Right hindlimb (tissue), 1 donor: ENCODE measurements around the gene METTL15.
"Not testable (repeated sequence)": the region's sequence is repeated elsewhere in the genome, so short reads cannot be mapped to it uniquely, and the experiment has no call there.

ENCODE experiments used
- DNase-seq: peaks from one replicate; pipeline ENCODE4 v3.0.0-alpha.2; 2018

METTL15 gene

DNA sequence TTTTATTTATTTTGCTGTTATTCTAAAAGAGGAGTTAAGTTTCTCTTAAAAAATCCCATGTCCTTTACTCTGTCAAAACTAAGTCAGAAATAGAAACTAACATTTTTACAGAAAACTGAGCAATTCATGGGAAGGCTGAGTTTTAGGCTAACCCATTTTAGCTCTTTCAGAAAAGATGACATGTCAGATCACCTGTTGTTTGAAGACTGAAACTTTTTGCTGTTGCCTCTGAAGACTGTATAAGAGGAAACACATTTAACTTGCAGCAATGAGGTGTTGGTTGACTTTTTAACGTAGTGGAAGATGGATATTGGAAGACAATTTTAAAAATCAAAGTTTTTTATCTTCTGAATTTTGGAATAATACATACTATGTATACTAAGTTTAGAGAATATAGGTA is 115.4 kb downstream of the METTL15 start:
- DNase-seq: no peak

DNA sequence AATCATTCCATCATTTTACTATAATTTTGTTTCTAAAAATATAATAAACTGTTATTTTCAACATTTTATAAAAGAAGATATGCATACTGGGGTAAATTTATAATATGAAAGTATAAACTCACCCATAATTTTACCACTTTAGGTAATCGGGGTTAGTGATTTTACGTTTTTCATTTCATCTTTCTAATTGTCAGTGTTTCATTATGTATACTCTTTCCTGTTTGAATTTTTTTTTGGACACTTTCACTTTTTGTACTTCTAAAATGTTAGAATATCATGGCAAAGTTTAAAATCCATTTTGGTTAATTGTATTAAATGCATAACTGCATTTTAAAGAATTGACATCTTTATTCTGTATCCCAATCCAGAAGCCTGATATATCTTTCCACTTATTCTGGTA is 115.8 kb downstream of the METTL15 start:
- DNase-seq: no peak

DNA sequence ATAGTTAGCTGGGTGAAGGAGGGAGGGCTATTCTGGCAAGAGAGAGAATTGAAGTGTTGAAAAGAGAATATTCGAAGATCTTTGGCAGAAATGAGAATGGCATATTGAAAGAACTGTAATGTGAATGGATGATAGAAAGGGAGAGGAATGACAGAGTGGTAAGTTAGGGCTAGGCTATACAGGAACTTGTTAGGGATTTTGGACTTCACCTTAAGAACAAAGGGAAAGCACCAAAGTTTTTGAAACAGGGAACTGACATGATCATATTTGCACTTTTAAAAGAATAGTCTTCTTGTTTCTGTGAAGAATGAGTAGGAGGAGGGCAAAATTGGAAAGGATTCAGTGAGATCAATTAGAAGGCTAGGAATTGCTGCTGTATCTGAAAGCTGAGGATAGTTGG is 119.3 kb downstream of the METTL15 start:
- no peak for DNase-seq

DNA sequence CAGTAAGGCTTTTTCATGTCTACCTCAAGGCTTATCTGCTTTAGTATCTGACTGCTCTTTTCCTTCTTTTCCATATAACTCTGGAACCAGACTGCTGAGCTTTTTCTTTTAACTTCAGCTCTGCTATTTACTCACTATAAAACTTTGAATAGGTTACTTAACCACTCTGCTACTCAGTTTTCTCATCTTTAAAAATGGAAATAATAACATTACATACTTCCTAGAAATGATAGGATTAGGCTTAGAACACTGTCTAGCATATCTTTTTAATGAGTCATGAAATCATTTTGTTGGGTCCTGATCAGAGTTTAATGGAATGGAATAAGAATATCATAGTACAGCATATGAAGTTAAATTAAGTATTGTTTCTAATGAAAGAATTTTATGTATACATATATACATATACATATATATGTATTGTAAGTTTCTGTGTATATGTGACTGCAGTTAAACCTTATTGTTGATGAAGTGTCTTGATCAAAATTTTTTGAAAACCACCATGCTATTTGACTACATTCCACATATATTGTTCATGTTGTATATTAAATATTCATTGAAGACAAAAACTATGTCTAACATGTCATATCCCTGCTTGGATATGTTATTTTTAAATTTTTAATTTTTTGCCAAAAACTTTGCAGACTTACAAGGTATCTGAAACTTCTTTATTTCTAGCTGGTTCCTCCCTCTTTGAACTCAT is 120.2 kb downstream of the METTL15 start:
- no peak for DNase-seq

DNA sequence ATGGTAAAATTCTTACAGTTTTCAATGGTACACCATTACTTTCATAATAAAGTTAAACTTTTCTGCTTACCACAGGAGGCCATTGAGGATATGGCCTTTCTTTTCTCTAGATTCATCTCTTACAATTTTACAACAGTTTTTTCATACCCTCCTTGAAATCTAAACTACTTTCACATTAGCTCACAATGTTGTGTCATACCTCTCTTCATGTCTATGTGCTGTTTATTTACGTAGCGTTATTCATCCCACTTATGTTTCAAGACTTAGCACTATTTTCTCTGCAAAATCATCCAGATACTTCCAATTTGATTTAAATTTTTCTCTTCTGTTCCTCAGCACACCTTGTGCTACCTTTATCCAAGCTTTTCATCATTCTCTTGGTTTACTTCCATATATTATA is 123.3 kb downstream of the METTL15 start:
- no peak for DNase-seq

DNA sequence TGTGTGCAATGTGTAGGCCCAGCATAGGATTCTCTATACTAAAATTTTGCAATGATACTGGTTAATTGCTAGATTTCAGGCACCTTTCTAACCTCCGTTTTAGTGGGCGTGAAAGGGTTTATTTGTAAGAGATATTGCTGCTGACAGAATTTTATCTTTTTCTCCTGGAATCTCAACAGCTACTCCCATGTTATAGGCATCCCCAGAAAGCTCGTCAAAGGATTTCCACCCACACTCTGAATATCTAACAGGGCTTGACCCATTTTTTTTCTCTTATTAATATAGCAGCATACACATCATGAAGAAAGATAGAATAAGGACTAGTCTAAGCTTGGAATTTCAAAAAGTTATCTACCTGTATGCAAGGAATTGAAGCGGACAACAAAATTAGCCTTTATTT is 124.5 kb downstream of the METTL15 start:
- no peak for DNase-seq

DNA sequence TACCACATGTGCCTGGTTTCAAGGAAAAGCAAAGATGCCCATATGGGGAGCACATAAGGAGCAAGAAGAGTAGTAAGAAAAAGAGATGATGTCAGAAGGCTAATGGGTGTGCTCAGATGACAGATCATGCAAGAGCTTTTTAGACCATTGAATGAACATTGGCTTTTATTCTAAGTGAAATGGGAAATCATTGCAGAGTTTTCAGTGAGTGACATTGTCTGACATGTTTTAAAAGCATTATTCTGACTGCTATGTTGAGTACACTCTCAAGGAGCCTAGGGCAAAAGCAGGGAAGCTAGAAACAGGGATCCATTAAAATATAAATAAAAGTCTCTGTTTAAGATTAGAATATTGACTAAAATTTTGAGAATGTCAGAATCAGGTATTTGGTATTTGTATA is 133.6 kb downstream of the METTL15 start:
- no peak for DNase-seq

DNA sequence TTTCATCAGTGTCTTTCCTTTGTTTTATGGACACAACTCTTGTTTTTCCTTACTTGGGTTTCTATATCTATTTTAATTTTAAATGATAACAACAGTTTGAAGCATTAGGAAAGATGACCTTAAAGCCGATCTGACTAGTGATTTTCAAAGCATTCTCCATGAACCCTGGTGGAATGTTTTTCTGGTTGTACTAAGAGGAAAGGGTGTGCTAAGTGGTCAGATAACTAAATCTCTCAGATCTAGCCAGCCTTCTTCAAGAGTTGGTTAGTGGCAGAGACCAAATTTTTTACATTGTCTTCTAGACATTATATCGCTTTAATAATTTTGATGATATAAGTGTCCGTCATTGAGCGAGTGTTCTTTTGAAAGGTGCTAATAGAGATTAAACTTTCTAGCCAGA is 134.4 kb downstream of the METTL15 start:
- no peak for DNase-seq

DNA sequence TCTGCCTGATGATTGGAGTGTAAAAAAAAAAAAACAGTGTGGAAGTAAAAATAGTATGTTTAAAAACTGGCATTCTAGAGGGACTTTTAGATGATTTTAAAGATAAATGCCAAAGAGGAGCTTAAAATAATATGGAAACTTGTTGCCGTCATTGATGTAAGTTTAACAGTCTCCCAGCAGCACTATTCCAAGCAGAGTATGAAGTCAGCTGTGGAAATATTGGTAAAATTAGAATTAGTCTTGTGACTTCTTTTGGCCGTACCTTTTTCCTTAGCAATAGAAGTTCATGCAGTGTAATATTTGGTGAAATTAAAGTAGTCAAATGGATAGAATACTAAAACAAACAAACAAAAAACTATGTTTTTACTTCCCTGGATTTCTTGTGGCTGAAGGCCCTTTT is 134.9 kb downstream of the METTL15 start:
- DNase-seq: no peak

DNA sequence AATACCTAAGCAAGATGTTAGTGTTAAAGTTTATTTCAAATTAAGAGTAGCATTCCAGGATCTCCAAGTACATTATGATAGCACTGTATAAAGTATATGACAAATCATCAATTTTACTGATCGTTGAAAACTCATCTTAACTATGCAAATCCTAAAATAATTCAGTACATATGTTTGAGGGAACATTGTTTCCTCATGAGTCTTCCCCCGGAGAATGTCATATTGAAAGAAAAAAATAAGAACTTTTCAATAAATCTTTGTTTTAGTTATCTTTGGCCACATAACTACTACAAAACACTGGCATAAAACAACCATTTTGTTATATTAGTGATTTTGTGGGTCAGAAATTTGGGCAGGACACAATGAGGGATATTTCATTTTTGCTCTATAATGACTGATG is 135.4 kb downstream of the METTL15 start:
- DNase-seq: no peak

DNA sequence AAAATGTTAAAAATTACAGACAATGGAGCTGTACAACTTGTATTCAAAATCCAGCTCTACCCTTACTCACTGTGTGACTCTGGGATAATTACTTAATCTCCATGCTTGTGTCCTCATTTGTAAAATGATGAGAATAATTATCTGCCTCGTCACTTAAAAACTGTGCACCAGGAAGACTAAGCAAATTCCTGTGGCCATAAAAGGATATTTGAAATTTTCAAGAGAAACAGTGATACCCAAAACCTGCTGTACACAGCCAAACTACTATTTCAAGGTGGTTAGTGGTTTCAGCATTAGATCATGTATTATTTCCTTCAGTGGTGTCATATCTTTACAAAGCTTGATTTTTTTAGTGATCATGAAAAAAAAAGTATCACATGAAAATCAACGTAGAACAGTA is 136.9 kb downstream of the METTL15 start:
- DNase-seq: no peak

DNA sequence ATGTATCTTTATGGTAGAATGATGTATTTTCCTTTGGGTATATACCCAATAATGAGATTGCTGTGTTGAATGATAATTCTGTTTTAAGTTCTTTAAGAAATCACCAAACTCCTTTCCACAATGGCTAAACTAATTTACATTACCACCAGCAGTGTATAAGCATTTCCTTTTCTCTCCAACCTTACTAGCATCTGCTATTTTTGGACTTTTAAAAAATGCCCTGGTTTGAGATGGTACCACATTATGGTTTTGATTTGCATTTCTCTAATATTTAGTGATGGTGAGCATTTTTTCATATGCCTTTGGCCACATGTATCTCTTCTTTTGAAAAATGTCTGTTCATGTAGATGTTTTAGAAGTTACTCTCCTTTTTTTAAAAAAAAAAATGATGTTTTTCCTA is 142.0 kb downstream of the METTL15 start:
- DNase-seq: no peak

DNA sequence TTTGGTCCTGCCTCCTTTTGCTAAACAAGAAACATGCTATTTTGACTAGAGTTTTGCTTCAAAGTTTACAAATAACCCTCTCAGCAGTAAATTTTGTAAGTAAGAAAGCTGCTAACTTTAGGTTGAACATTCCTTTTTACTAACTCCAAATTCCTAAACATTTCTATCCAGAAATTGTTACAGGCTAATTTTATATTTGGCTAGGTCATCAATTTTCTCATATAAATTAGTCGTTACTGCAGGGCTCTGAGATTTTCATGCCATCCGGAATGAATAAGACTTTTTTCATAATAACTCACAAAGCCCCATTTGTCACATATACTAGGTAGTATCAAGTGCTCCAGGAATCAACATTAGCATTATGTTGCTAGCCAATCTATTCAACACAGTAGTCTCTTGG is 143.1 kb downstream of the METTL15 start:
- DNase-seq: no peak

DNA sequence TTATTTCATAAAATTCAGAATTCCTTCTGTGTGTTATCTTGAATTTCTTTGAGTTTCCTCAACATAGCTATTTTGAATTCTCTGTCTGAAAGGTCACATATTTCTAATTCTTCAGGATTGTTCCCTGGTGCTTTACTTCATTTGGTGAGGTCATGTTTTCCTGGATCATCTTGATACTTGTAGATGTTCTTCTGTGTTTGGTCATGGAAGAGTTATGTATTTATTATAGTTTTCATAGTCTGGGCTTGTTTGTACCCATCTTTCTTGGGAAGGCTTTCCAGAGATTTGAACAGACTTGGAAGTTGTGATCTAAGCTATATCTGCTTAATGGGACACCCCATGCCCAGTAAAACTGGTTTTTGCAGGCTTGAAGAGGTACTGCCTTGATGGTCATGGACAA is 149.6 kb downstream of the METTL15 start:
- no peak for DNase-seq

DNA sequence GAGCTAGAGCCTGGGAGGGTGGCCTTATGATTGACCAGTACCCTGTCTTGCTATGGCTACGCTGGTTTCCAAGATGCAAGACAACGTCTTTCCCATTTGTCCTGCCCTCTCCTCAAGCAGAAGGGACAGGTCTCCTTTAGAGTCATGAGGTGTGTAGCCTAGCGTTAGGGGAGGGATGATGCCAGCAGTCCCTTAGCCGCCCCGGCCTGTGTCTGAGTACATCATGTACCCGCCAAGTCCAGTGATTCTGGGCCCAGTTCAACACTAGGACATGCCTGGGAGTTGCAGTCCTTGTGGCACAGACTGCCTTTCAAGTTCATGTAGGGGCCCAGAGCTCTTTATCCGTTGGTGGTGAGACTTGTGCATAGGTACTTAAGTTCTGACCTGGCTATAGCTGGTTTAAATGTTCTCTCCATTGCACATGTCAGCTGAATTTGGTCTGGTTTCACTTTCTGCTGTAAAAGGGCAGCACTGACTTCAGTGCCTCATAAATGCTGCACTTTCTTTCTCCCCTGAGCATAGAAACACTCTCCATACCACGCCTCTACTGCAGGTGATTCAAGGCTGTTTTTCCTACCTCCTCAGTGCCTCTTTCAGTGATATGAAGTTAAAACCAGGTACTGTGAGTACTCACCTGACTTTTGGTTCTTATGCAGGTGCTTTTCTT is 151.1 kb downstream of the METTL15 start:
- no peak for DNase-seq

DNA sequence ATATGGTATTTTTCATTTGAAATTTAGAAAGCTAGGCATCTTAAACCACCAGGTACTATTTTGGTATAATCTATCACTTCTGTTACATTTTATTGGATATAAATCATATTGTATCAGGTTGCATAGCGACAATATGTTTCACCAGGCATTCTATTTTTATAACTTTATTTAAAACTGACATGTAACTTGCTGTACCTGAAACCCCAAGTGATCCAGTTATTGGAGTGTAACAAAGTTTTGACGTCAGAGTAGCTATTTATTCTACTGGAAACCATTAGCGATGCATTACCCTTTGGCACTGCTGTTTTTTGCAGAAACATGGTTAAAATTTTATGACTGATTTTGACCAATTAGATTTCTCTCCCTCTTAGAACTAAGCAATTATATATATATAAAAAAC is 160.7 kb downstream of the METTL15 start:
- DNase-seq: no peak

DNA sequence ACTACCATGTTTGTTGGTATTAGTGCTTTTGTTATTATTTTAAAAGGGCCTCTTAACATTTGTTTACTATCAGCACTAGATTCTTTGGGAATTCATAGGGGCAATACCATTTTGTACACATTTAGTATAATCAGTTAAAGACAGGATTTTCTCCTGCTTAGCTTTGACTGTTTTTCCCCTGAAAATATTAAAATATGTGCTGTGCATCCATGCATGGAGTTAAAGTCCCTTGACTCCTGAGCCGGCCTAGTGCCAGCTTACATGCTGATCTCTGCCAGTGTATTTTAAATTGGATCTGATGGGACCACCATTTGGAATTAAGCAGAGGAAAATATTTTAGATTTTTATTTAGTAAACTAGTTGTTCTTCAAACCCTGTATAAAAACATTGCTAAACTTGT is 161.4 kb downstream of the METTL15 start:
- DNase-seq: no peak

DNA sequence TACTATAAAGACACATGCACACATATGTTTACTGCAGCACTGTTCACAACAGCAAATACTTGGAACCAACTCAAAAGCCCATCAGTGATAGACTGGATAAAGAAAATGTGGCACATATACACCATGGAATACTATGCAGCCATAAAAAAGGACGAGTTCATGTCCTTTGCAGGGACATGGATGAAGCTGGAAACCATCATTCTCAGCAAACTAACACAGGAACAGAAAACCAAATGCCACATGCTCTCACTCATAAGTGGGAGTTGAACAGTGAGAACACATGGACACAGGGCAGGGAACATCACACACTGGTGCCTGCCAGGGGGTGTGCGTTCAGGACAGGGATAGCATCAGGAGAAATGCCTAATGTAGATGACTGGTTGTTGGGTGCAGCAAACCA is 164.1 kb downstream of the METTL15 start:
- DNase-seq: not testable (repeated sequence)

DNA sequence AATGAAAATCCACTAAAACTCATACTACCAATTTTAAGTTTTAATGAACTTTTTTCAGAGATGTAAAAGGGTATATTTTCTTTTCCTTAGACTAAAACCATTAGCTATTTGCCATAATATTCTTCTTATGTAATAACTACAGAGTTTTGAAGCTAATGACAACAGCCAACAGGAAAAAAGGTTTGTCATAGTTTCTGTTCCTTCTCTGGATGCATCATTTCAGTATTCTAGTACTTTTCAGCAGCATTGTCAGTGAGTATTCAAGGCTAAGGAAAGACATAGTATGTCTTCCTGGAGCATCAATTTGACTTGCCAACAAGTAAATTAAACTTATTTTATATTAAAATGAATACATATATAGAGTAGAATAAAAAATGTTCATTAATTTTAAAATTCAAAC is 166.0 kb downstream of the METTL15 start:
- no peak for DNase-seq

DNA sequence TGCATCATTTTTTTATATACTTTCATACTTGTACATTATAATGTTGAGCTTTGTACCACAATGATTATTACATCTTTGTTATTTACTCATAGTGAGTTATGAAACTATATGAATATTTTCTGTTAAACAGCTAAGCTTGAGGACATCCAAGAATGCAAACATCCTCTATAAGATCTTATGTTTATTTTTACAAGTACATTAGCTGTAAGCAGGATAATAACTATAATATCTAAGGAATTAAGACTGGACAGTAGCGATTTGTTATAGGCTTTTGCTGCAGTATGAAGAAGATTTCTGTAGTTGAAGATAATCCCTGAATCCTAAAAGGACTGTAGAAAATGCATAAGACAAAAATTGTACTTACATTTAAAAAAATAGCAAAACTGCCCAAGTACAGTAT is 176.0 kb downstream of the METTL15 start:
- no peak for DNase-seq

DNA sequence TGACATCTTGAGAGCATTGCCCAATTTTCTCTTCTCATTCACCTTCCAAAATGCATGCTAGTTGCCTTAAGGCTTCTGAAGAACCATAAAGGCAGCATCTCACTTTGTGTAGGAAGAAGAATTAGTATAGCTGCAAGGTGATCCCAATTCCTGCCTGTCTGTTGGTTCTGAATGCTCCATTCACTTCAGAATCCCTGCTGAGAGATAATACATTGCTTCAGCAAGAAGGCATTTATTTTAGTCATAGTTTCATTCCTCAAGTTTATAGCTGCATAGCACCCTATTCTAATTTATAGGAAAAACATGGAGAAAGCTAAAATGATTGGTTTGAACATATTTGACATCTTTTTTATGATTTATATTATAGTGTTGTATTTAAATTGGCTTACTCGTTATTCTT is 181.3 kb downstream of the METTL15 start:
- DNase-seq: no peak

DNA sequence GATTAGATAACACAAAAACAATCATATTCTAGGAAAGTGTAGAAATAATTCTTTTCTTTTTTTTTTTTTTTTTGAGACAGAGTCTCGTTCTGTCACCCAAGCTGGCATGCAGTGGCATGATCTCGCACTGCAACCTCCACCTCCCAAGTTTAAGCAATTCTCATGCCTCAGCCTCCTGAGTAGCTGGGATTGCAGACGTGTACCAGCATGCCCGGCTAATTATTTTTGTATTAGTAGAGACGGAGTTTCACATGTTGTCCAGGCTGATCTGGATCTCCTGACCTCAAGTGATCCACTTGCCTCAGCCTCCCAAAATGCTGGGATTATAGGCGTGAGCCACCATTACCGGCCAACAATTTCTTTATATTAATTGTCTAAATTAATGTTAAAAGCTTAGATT is 182.8 kb downstream of the METTL15 start:
- not testable (repeated sequence) for DNase-seq

DNA sequence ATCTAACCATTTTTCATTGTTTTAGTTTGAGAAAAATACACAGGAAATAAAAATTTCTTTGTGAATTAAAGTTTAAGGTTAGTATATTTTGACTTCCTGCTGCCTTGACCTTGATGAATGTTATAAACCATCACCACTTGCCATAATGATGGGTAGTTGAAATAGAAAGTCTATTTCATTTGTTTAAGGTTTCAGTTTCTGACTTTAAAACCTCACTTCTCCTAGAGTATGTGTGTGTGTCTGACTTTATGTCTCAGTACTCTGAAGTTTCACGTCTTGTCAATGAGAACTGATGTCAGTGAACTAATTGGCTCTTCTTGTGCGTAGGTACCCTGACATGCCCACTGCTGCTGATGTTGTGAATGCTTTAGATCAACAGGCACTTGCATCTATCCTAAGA is 188.2 kb downstream of the METTL15 start:
- DNase-seq: no peak

DNA sequence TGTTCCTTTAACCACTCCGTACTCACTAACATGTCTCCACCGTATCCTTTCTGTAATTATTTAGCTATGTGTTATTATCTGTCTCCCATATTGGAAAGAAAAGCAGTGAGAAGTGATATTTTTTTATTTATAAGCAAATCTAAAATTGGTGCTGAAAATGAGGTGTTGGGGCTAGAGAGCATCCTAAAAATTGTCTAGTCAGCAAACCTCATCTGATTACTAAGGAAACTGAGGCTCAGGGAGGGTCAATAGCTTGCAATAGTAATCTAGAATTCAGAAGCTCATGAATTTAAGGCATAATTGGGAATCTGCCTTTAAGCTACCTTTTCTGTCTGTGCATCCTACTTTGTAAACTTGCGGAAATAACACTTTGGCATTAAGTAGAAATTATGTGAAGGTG is 190.0 kb downstream of the METTL15 start:
- DNase-seq: no peak
